K562 (cell line): Measurements from ENCODE around the gene TMEM43. TPM values are rescaled to one million over a fixed set of nuclear protein-coding genes. Genes with fewer than 3 reads are reported as not detected.

Experiments
- BRD4 ChIP-seq: fragments of 200-600 bp; sonication (generic); IDR thresholded peaks from 2 replicates; pipeline ENCODE4 v1.6.1; 2017; ENCODE audit warnings: inconsistent platforms
- C11orf30 ChIP-seq: fragments of 450-650 bp; IDR thresholded peaks from 2 replicates; pipeline ENCODE4 v1.6.1; 2016; ENCODE audit warnings: low read depth, mild to moderate bottlenecking
- CBFA2T3 ChIP-seq: fragments of 450-650 bp; IDR thresholded peaks from 2 replicates; pipeline ENCODE4 v1.6.1; 2017
- CBFB ChIP-seq: sonication (generic); formaldehyde crosslinking; IDR thresholded peaks from 2 replicates; pipeline ENCODE4 v1.4.0; 2020; ENCODE audit warnings: mild to moderate bottlenecking, missing genetic modification reagents
- CTCF ChIP-seq, 3 experiments: IDR thresholded peaks in 2 of 3; conservative IDR thresholded peaks in 1 of 3; 2 replicates each; pipeline ENCODE4 v1.5.1; 2011 to 2012; ENCODE audit warnings: low read length in 3 of 3, mild to moderate bottlenecking in 3 of 3, control low read depth in 2 of 3, improper control_type of control experiment in 1 of 3, inconsistent platforms in 1 of 3, low read depth in 1 of 3, mixed read lengths in 1 of 3, moderate library complexity in 1 of 3; ENCODE audit not compliant: insufficient read depth in 2 of 3
- FOXP4 ChIP-seq: sonication (generic); formaldehyde crosslinking; IDR thresholded peaks from 2 replicates; pipeline ENCODE4 v1.8.0; 2022; ENCODE audit warnings: mild to moderate bottlenecking, missing genetic modification reagents, borderline replicate concordance
- IRF9 ChIP-seq: fragments of 450-650 bp; IDR thresholded peaks from 2 replicates; pipeline ENCODE4 v1.6.1; 2016; ENCODE audit warnings: missing biosample characterization, missing genetic modification characterization
- L3MBTL2 ChIP-seq: fragments of 450-650 bp; IDR thresholded peaks from 2 replicates; pipeline ENCODE4 v1.6.1; 2016; ENCODE audit warnings: mild to moderate bottlenecking, moderate library complexity
- MNT ChIP-seq, 2 experiments: fragments of 450-650 bp; conservative IDR thresholded peaks; 2 replicates each; pipeline ENCODE4 v1.6.1; 2017; ENCODE audit warnings: mild to moderate bottlenecking in 2 of 2, moderate library complexity in 2 of 2
- RHOXF2B ChIP-seq: fragments of 250-450 bp; sonication (Bioruptor Pico); conservative IDR thresholded peaks from 2 replicates; pipeline ENCODE4 v1.5.1; 2021
- RNF2 ChIP-seq: sonication (generic); IDR thresholded peaks from 2 replicates; pipeline ENCODE4 v1.6.1; 2016
- SREBF1 ChIP-seq: fragments of 150-350 bp; IDR thresholded peaks from 2 replicates; pipeline ENCODE4 v1.6.1; 2014; ENCODE audit warnings: antibody characterized with exemption, low read depth, low read length, borderline replicate concordance
- STAG1 ChIP-seq: sonication (generic); formaldehyde crosslinking; IDR thresholded peaks from 2 replicates; pipeline ENCODE4 v1.5.0; 2020; ENCODE audit warnings: missing genetic modification reagents, borderline replicate concordance
- UBTF ChIP-seq, 2 experiments: IDR thresholded peaks; 2 replicates each; pipeline ENCODE4 v1.6.1; 2012; ENCODE audit warnings: improper control_type of control experiment in 2 of 2, low read depth in 2 of 2, low read length in 2 of 2, borderline replicate concordance in 1 of 2
- ZNF239 ChIP-seq: fragments of 250-450 bp; sonication (Bioruptor Pico); IDR thresholded peaks from 2 replicates; pipeline ENCODE4 v1.4.0; 2020; ENCODE audit warnings: mild to moderate bottlenecking
- ZNF699 ChIP-seq: fragments of 250-450 bp; sonication (Bioruptor Pico); IDR thresholded peaks from 2 replicates; pipeline ENCODE4 v1.8.0; 2021; ENCODE audit warnings: mild to moderate bottlenecking, moderate library complexity; ENCODE audit not compliant: insufficient replicate concordance
- ZNF778 ChIP-seq: fragments of 450-650 bp; formaldehyde crosslinking; IDR thresholded peaks from 2 replicates; pipeline ENCODE4 v1.4.0; 2020; ENCODE audit warnings: mild to moderate bottlenecking, moderate library complexity
- ZZZ3 ChIP-seq: fragments of 450-650 bp; IDR thresholded peaks from 2 replicates; pipeline ENCODE4 v1.6.1; 2016; ENCODE audit warnings: antibody characterized with exemption, mild to moderate bottlenecking, moderate library complexity
- polyA plus RNA-seq, 8 experiments: library from polyadenylated mRNA; depleted of rRNA in 4 of 8; stranded (reverse) in 5 of 8; unstranded in 3 of 8; fragments of >200 nt; fragmentation: Nextera tagmentation in 2 of 8; fragmentation: Illumina TruSeq in 1 of 8; extraction: Ambion mirVana in 2 of 8; extraction: Trizol in 1 of 8; gene quantifications; 2 replicates each; pipeline versions ENCODE4 v1.2.1 to v1.2.3, GENCODE V29; 2011 to 2014; ENCODE audit warnings: inconsistent platforms in 1 of 8, missing spikeins in 1 of 8
- total RNA-seq, 7 experiments: library from RNA; depleted of rRNA in 6 of 7; stranded (reverse); fragments of >200 nt in 6 of 7; fragmentation: Illumina TruSeq in 2 of 7; extraction: Trizol in 2 of 7; gene quantifications; 2 replicates each; pipeline versions ENCODE4 v1.2.1 to v1.2.3, GENCODE V29; 2011 to 2021; ENCODE audit warnings: low replicate concordance in 1 of 7

Gene TMEM43
- total and polyA plus RNA-seq, 9 of the 15 experiments (the other 6 are each of a cell fraction or from before 2014, with no cell fraction given), result 16.7 to 46.1 (median 35.7) TPM

- peak; percentile 83 to 89 for TF ChIP-seq MNT (conservative IDR thresholded peaks at IDR 0.05)
- peak; percentile 48; the same call in 1 of the 2 replicates for TF ChIP-seq BRD4
- TF ChIP-seq C11orf30, result peak; percentile 97
- no peak for TF ChIP-seq RNF2
- peak; percentile 21; the same call in 1 of the 2 replicates for TF ChIP-seq CBFA2T3
- TF ChIP-seq UBTF (IDR thresholded peaks at IDR 0.05; ENCODE audit: borderline replicate concordance in 1 of 2, low read depth in 2 of 2, low read length in 2 of 2), result peak; percentile 79 to 87; a peak in 3 of 4 replicates
- TF ChIP-seq IRF9 (tag), result no peak
- TF ChIP-seq CTCF (IDR thresholded peaks at IDR 0.05 in 2 of 3, conservative IDR thresholded peaks at IDR 0.05 in 1 of 3; ENCODE audit: insufficient read depth in 2 of 3, low read depth in 1 of 3, low read length in 3 of 3), result peak in 2 of 3 experiments; percentile 1 to 19; a peak in 1 of 6 replicates
- peak; percentile 81; the same call in 1 of the 2 replicates for TF ChIP-seq FOXP4 (CRISPR knock-in tag)
- TF ChIP-seq RHOXF2B (CRISPR knock-in tag), result no peak; the same call in 1 of the 2 replicates
- TF ChIP-seq ZNF699 (CRISPR knock-in tag), result no peak
- no peak for TF ChIP-seq SREBF1
- TF ChIP-seq ZNF239 (CRISPR knock-in tag), result no peak
- TF ChIP-seq CBFB (CRISPR knock-in tag), result no peak
- TF ChIP-seq ZNF778 (CRISPR knock-in tag), result no peak
- TF ChIP-seq ZZZ3, result no peak
- TF ChIP-seq L3MBTL2, result peak; percentile 88
- TF ChIP-seq STAG1 (CRISPR knock-in tag), result no peak
Observed at GRCh38 chr3:14178247-14179113, 53.6 kb downstream of the TMEM43 start, which contains the start of the genes LSM3 and XPC (continued).
